HCT116 (cell line): Measurements from ENCODE around the gene TCOF1. TPM values are rescaled to one million over a fixed set of nuclear protein-coding genes. Genes with fewer than 3 reads are reported as not detected.
"Not testable (repeated sequence)": the region's sequence is repeated elsewhere in the genome, so short reads cannot be mapped to it uniquely, and the experiment has no call there.

Experiments used
- ATAC-seq: fragments of 200-7000 bp; cut with Tn5 transposase; 2 replicates; pipeline ENCODE4 v1.9.1; 2020; ENCODE audit warnings: mild to moderate bottlenecking, moderate library complexity
- BruUV-seq: library from RNA; stranded (reverse); fragments of 400-500 nt; replicated peaks from 2 replicates; lab custom pipeline; 2021; lab: Mats Ljungman, UMichigan
- CTCF ChIA-PET: fragments of 300-600 bp; sonication (Branson Sonifier 250); formaldehyde crosslinking; loops from one replicate; lab custom pipeline; 2021; ENCODE audit warnings: antibody characterized with exemption; lab: Charles Lee
- POLR2A ChIA-PET: fragments of 300-600, 350-600 bp; sonication (Branson Sonifier 250); formaldehyde crosslinking; loops from one replicate; lab custom pipeline; 2021; ENCODE audit warnings: antibody characterized with exemption; lab: Charles Lee
- RAD21 ChIA-PET, 2 experiments: fragments of 300-600 bp; sonication (Branson Sonifier 250); formaldehyde crosslinking; loops; one replicate each; lab custom pipeline; 2023; ENCODE audit warnings: low total read pairs in 2 of 2; ENCODE audit not compliant: uncharacterized antibody in 2 of 2, unreplicated experiment in 2 of 2, low non-redundant PET in 1 of 2; lab: Charles Lee
- DNase-seq: peaks from one replicate; pipeline ENCODE4 v3.0.0-alpha.2; 2010; ENCODE audit warnings: low read depth, low spot score
- H2AFZ ChIP-seq: fragments of 200-600 bp; shearing (Covaris generic), sonication (generic); 2 replicates; pipeline ENCODE4 v1.6.1; 2017; ENCODE audit warnings: low read depth, mixed run types, mixed read lengths, antibody characterized with exemption, low read length; ENCODE audit not compliant: poor library complexity, severe bottlenecking
- H3K27ac ChIP-seq: 2 replicates; pipeline ENCODE4 v1.5.1; 2012; ENCODE audit warnings: low read depth, low read length
- H3K27me3 ChIP-seq: fragments of 200-600 bp; sonication (generic); 2 replicates; pipeline ENCODE4 v1.6.1; 2016; ENCODE audit warnings: mixed run types, low read length, mixed read lengths; ENCODE audit not compliant: insufficient read depth
- H3K36me3 ChIP-seq, 2 experiments: fragments of 200-500 bp in 1 of 2; fragments of 200-600 bp in 1 of 2; sonication (Bioruptor generic) in 1 of 2; sonication (generic) in 1 of 2; 2 replicates each; pipeline versions ENCODE4 v1.5.1 to v1.6.1; 2014 to 2016; ENCODE audit warnings: low read length in 2 of 2, inconsistent platforms in 1 of 2, mixed read lengths in 1 of 2, mixed run types in 1 of 2; ENCODE audit not compliant: insufficient read depth in 2 of 2, control insufficient read depth in 1 of 2
- H3K4me1 ChIP-seq, 2 experiments: fragments of 200-600 bp in 1 of 2; sonication (generic) in 1 of 2; 2 replicates each; pipeline versions ENCODE4 v1.5.1 to v1.6.1; 2012 to 2017; ENCODE audit warnings: low read length in 2 of 2, inconsistent platforms in 1 of 2, mild to moderate bottlenecking in 1 of 2, mixed read lengths in 1 of 2, mixed run types in 1 of 2, moderate library complexity in 1 of 2; ENCODE audit not compliant: insufficient read depth in 2 of 2, control insufficient read depth in 1 of 2
- H3K4me2 ChIP-seq: fragments of 200-600 bp; sonication (generic); 2 replicates; pipeline ENCODE4 v1.6.1; 2017; ENCODE audit warnings: mixed run types, low read length, mixed read lengths
- H3K4me3 ChIP-seq, 2 experiments: fragments of 200-600 bp in 1 of 2; sonication (generic) in 1 of 2; replicated peaks in 1 of 2; 2 replicates each; pipeline ENCODE4 v1.5.1; 2011 to 2016; ENCODE audit warnings: low read length in 2 of 2, control low read depth in 1 of 2, low read depth in 1 of 2, mild to moderate bottlenecking in 1 of 2, mixed read lengths in 1 of 2, mixed run types in 1 of 2
- H3K79me2 ChIP-seq: fragments of 200-600 bp; sonication (generic); 2 replicates; pipeline ENCODE4 v1.6.1; 2017; ENCODE audit warnings: mild to moderate bottlenecking, mixed run types, low read length, moderate library complexity, mixed read lengths; ENCODE audit not compliant: insufficient read depth
- H3K9ac ChIP-seq: fragments of 200-600 bp; sonication (generic); 2 replicates; pipeline ENCODE4 v1.6.1; 2016; ENCODE audit warnings: low read length, mixed read lengths
- H3K9me2 ChIP-seq: fragments of 200-600 bp; sonication (generic), shearing (Covaris generic); 2 replicates; pipeline ENCODE4 v1.6.1; 2017; ENCODE audit warnings: mixed run types, mild to moderate bottlenecking, moderate library complexity; ENCODE audit not compliant: insufficient read depth
- H3K9me3 ChIP-seq, 2 experiments: fragments of 200-500 bp in 1 of 2; fragments of 200-600 bp in 1 of 2; sonication (Bioruptor generic) in 1 of 2; sonication (generic) in 1 of 2; 2 replicates each; pipeline ENCODE4 v1.6.1; 2014 to 2017; ENCODE audit warnings: low read length in 2 of 2, mixed read lengths in 2 of 2, inconsistent platforms in 1 of 2, low read depth in 1 of 2, mild to moderate bottlenecking in 1 of 2, mixed run types in 1 of 2, moderate library complexity in 1 of 2; ENCODE audit not compliant: control insufficient read depth in 1 of 2, insufficient read depth in 1 of 2
- H4K20me1 ChIP-seq: fragments of 200-600 bp; sonication (generic), shearing (Covaris generic); 2 replicates; pipeline ENCODE4 v1.6.1; 2017; ENCODE audit warnings: mixed run types, mild to moderate bottlenecking, moderate library complexity; ENCODE audit not compliant: insufficient read depth
- ATF3 ChIP-seq: IDR thresholded peaks from 2 replicates; pipeline ENCODE4 v1.6.1; 2012
- CBX3 ChIP-seq: IDR thresholded peaks from 2 replicates; pipeline ENCODE4 v1.6.1; 2012; ENCODE audit warnings: low read depth
- CEBPB ChIP-seq: IDR thresholded peaks from 2 replicates; pipeline ENCODE4 v1.6.1; 2012; ENCODE audit warnings: low read depth
- EGR1 ChIP-seq: IDR thresholded peaks from 2 replicates; pipeline ENCODE4 v1.6.1; 2012; ENCODE audit warnings: low read depth
- EZH2 ChIP-seq: fragments of 200-600 bp; sonication (generic); IDR thresholded peaks from 2 replicates; pipeline ENCODE4 v1.6.1; 2017; ENCODE audit warnings: antibody characterized with exemption, mixed run types
- EZH2phosphoT487 ChIP-seq: fragments of 200-600 bp; IDR thresholded peaks from 2 replicates; pipeline ENCODE4 v1.6.1; 2018; ENCODE audit warnings: antibody characterized with exemption, borderline replicate concordance
- FOSL1 ChIP-seq: IDR thresholded peaks from 2 replicates; pipeline ENCODE4 v1.6.1; 2012; ENCODE audit warnings: low read depth
- JUND ChIP-seq: IDR thresholded peaks from 2 replicates; pipeline ENCODE4 v1.6.1; 2012
- POLR2A ChIP-seq: IDR thresholded peaks from 2 replicates; pipeline ENCODE4 v1.7.0; 2011; ENCODE audit warnings: borderline replicate concordance; ENCODE audit not compliant: insufficient read depth, insufficient read length; ENCODE audit errors: extremely low read depth
- POLR2AphosphoS5 ChIP-seq: IDR thresholded peaks from 2 replicates; pipeline ENCODE4 v1.6.1; 2011; ENCODE audit warnings: mild to moderate bottlenecking, low read depth, low read length, moderate library complexity
- RAD21 ChIP-seq: IDR thresholded peaks from 2 replicates; pipeline ENCODE4 v1.6.1; 2012; ENCODE audit warnings: low read depth, mild to moderate bottlenecking
- SIN3A ChIP-seq: IDR thresholded peaks from 2 replicates; pipeline ENCODE4 v1.6.1; 2012; ENCODE audit warnings: low read depth
- SP1 ChIP-seq: IDR thresholded peaks from 2 replicates; pipeline ENCODE4 v1.6.1; 2012; ENCODE audit warnings: low read depth
- TCF7L2 ChIP-seq: IDR thresholded peaks from 2 replicates; pipeline ENCODE4 v1.7.0; 2011; ENCODE audit warnings: borderline replicate concordance, inconsistent platforms; ENCODE audit not compliant: insufficient read depth, insufficient read length; ENCODE audit errors: extremely low read depth
- YY1 ChIP-seq: IDR thresholded peaks from 2 replicates; pipeline ENCODE4 v1.6.1; 2011; ENCODE audit warnings: low read length, low read depth, moderate library complexity, mild to moderate bottlenecking; ENCODE audit not compliant: insufficient replicate concordance; ENCODE audit errors: extremely low read depth
- ZFX ChIP-seq: fragments of 450-650 bp; IDR thresholded peaks from 2 replicates; pipeline ENCODE4 v1.6.1; 2017
- intact Hi-C: fragments of 100-400 bp; cut with micrococcal nuclease; formaldehyde crosslinking; loops from 2 replicates; pipeline ENCODE4 v1.10.0; 2022
- total RNA-seq: library from RNA; stranded (reverse); gene quantifications from one replicate; pipeline ENCODE4 v1.2.1, GENCODE V29; 2021; ENCODE audit not compliant: unreplicated experiment

Gene TCOF1
- total RNA-seq, 1 experiment from 2014 or later: 94.7 TPM

GRCh38 chr5:150422758-150423157 is 65.3 kb downstream of the TCOF1 start:
- no peak overlapping the region for H3K4me3 ChIP-seq
- no peak overlapping the region for H3K27ac ChIP-seq
- no peak for DNase-seq
- ATAC-seq: no peak
- no peak for TF ChIP-seq CBX3
- no peak for TF ChIP-seq EGR1
- TF ChIP-seq EZH2: no peak
- no peak for TF ChIP-seq POLR2AphosphoS5
- no peak for TF ChIP-seq SIN3A
- TF ChIP-seq ZFX: no peak
- TF ChIP-seq SP1: no peak
- TF ChIP-seq JUND: no peak
- no peak for TF ChIP-seq RAD21
- no peak for TF ChIP-seq FOSL1
- TF ChIP-seq EZH2phosphoT487: no peak
- TF ChIP-seq ATF3: no peak
- TF ChIP-seq TCF7L2: no peak
- TF ChIP-seq YY1: no peak
- no peak for TF ChIP-seq CEBPB
- TF ChIP-seq POLR2A: no peak
- no peaks in the 10 kb centered on the region for H3K4me1 ChIP-seq
- intact Hi-C loops: no loop called here
- CTCF ChIA-PET: no interaction called here
- H3K4me2 ChIP-seq: no peak overlapping the region
- no peaks in the 10 kb centered on the region for H3K79me2 ChIP-seq
- H4K20me1 ChIP-seq: no peaks in the 10 kb centered on the region
- no peak overlapping the region for H3K9ac ChIP-seq
- no peaks in the 10 kb centered on the region for H3K9me3 ChIP-seq
- no TSS peak for BruUV-seq
- RAD21 ChIA-PET: no interaction called here
- no peaks in the 10 kb centered on the region for H3K36me3 ChIP-seq
- no peaks in the 10 kb centered on the region for H3K27me3 ChIP-seq
- H2AFZ ChIP-seq: no peak overlapping the region
- H3K9me2 ChIP-seq: no peaks in the 10 kb centered on the region
- POLR2A ChIA-PET: no interaction called here

- not testable (repeated sequence) for ATAC-seq, DNase-seq
Measured at GRCh38 chr5:150426165-150426564, 68.7 kb downstream of the TCOF1 start.

More at GRCh38 chr5:150426165-150426564, 68.7 kb downstream of the TCOF1 start:
- H3K27ac ChIP-seq, H3K4me2 ChIP-seq, intact Hi-C loops, H3K9me3 ChIP-seq, H3K9ac ChIP-seq, RAD21 ChIA-PET, H2AFZ ChIP-seq, H3K27me3 ChIP-seq, H3K4me1 ChIP-seq, BruUV-seq, H4K20me1 ChIP-seq, H3K4me3 ChIP-seq, H3K36me3 ChIP-seq, POLR2A ChIA-PET, H3K9me2 ChIP-seq, H3K79me2 ChIP-seq: not testable (repeated sequence)
- CTCF ChIA-PET: interaction anchor here (1.5 kb wide), 1 partner anchor 10 kb away, joined by 3 read pairs; no protein-coding TSS in a partner anchor
